HCT116 (cell line): Measurements from ENCODE around the gene ATF7.

Experiments
- POLR2AphosphoS5 ChIP-seq: IDR thresholded peaks from 2 replicates; pipeline ENCODE4 v1.6.1; 2011; ENCODE audit warnings: mild to moderate bottlenecking, low read depth, low read length, moderate library complexity
- RAD21 ChIP-seq: IDR thresholded peaks from 2 replicates; pipeline ENCODE4 v1.6.1; 2012; ENCODE audit warnings: low read depth, mild to moderate bottlenecking
- SP1 ChIP-seq: IDR thresholded peaks from 2 replicates; pipeline ENCODE4 v1.6.1; 2012; ENCODE audit warnings: low read depth
- TCF7L2 ChIP-seq: IDR thresholded peaks from 2 replicates; pipeline ENCODE4 v1.7.0; 2011; ENCODE audit warnings: borderline replicate concordance, inconsistent platforms; ENCODE audit not compliant: insufficient read depth, insufficient read length; ENCODE audit errors: extremely low read depth
- TF ChIP-seq, protein P1 (sequence below): IDR thresholded peaks from 2 replicates; pipeline ENCODE4 v1.6.1; 2012
- TF ChIP-seq, protein P2 (sequence below), 3 experiments: fragments of 200-600 bp in 1 of 3; sonication (generic) in 1 of 3; IDR thresholded peaks in 2 of 3; conservative IDR thresholded peaks in 1 of 3; 2 replicates each; pipeline ENCODE4 v1.5.1; 2012 to 2017; ENCODE audit warnings: low read depth in 2 of 3, low read length in 2 of 3, antibody characterized with exemption in 1 of 3, borderline replicate concordance in 1 of 3, control low read depth in 1 of 3, mild to moderate bottlenecking in 1 of 3, mixed read lengths in 1 of 3, mixed run types in 1 of 3, moderate library complexity in 1 of 3; ENCODE audit not compliant: insufficient read depth in 1 of 3

GRCh38 chr12:53523131-53523530 lies 103.1 kb downstream of the ATF7 start:
- TF ChIP-seq, protein P1, sequence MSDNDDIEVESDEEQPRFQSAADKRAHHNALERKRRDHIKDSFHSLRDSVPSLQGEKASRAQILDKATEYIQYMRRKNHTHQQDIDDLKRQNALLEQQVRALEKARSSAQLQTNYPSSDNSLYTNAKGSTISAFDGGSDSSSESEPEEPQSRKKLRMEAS = no peak
- TF ChIP-seq POLR2AphosphoS5 = no peak
- TF ChIP-seq RAD21 = no peak
- TF ChIP-seq, protein P2, sequence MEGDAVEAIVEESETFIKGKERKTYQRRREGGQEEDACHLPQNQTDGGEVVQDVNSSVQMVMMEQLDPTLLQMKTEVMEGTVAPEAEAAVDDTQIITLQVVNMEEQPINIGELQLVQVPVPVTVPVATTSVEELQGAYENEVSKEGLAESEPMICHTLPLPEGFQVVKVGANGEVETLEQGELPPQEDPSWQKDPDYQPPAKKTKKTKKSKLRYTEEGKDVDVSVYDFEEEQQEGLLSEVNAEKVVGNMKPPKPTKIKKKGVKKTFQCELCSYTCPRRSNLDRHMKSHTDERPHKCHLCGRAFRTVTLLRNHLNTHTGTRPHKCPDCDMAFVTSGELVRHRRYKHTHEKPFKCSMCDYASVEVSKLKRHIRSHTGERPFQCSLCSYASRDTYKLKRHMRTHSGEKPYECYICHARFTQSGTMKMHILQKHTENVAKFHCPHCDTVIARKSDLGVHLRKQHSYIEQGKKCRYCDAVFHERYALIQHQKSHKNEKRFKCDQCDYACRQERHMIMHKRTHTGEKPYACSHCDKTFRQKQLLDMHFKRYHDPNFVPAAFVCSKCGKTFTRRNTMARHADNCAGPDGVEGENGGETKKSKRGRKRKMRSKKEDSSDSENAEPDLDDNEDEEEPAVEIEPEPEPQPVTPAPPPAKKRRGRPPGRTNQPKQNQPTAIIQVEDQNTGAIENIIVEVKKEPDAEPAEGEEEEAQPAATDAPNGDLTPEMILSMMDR (IDR thresholded peaks at IDR 0.05 in 2 of 3, conservative IDR thresholded peaks at IDR 0.05 in 1 of 3; ENCODE audit: borderline replicate concordance in 1 of 3, insufficient read depth in 1 of 3, low read depth in 2 of 3, low read length in 2 of 3) = no peak
- TF ChIP-seq TCF7L2 = no peak
- no peak for TF ChIP-seq SP1
